Measurements from ENCODE around the gene COX5A. TPM values are rescaled to one million over a fixed set of nuclear protein-coding genes. Genes with fewer than 3 reads are reported as not detected.

COX5A gene
- total RNA-seq, 2 experiments from 2014 or later = 40.7 to 44.2 TPM

- Mint-ChIP-seq H3K4me1 (ENCODE audit: low read depth) (peaks cover 43% of the 10 kb centered on the region), H3K27ac (peak overlapping the region; percentile 86), H3K36me3 (ENCODE audit: low read depth) (peaks cover 27% of the 10 kb centered on the region), H3K9me3 (no peaks in the 10 kb centered on the region), H3K27me3 (no peaks in the 10 kb centered on the region), H3K4me3 (peak overlapping the region; percentile 45)
- intact Hi-C loops (cut with DNase I, micrococcal nuclease) = loop anchor here (2.0 to 5.0 kb wide), 3 partner anchors 46 to 49 kb away; partner anchors contain the start of genes ULK3 (in 2 of the 2) and COX5A (in 1 of the 2)
- Histone ChIP-seq H3K27me3 (ENCODE audit: control insufficient read depth in 1 of 2, insufficient read depth in 2 of 2, low read length in 2 of 2) (no peaks in the 10 kb centered on the region), H3K4me3 (ENCODE audit: low read length) (no peak overlapping the region), H3K36me3 (ENCODE audit: insufficient read depth, low read length) (peaks cover 24% of the 10 kb centered on the region), H3K9me3 (ENCODE audit: control insufficient read depth in 1 of 2, insufficient read depth in 1 of 2, low read length in 2 of 2) (no peaks in the 10 kb centered on the region), H3K4me1 (ENCODE audit: insufficient read depth, low read length) (peaks cover 61% of the 10 kb centered on the region), H3K27ac (ENCODE audit: low read depth in 1 of 2, low read length in 2 of 2) (no peak overlapping the region)
- ChIA-PET POLR2A (interaction anchor here (1.5 kb wide), 1 partner anchor 10 kb away, joined by 4 read pairs; no protein-coding TSS in a partner anchor), CTCF (no interaction called here)
- no peak for TF ChIP-seq CTCF (IDR thresholded peaks at IDR 0.05)
- DNase-seq (no peak), ATAC-seq (ENCODE audit: poor library complexity) (no peak)
Measured at GRCh38 chr15:74891469-74891868, 46.4 kb downstream of the COX5A start.

- peaks cover 27% of the 10 kb centered on the region for H3K36me3 Mint-ChIP-seq (ENCODE audit: low read depth)
- H3K9me3 Mint-ChIP-seq = no peaks in the 10 kb centered on the region
- peaks cover 43% of the 10 kb centered on the region for H3K4me1 Mint-ChIP-seq (ENCODE audit: low read depth)
- peak overlapping the region; percentile 92 for H3K4me3 ChIP-seq (ENCODE audit: low read length)
- H3K27ac Mint-ChIP-seq = peak overlapping the region; percentile 86
- H3K4me3 Mint-ChIP-seq = peak overlapping the region; percentile 88
- H3K36me3 ChIP-seq (ENCODE audit: insufficient read depth, low read length) = peaks cover 15% of the 10 kb centered on the region
- H3K27ac ChIP-seq (ENCODE audit: low read depth in 1 of 2, low read length in 2 of 2) = peak overlapping the region; percentile 71 to 89
- no peak for ATAC-seq (ENCODE audit: poor library complexity)
- TF ChIP-seq CTCF (IDR thresholded peaks at IDR 0.05) = no peak
- H3K27me3 Mint-ChIP-seq = no peaks in the 10 kb centered on the region
- DNase-seq = no peak
- H3K27me3 ChIP-seq (ENCODE audit: control insufficient read depth in 1 of 2, insufficient read depth in 2 of 2, low read length in 2 of 2) = no peaks in the 10 kb centered on the region
- H3K4me1 ChIP-seq (ENCODE audit: insufficient read depth, low read length) = peaks cover 61% of the 10 kb centered on the region
- no peaks in the 10 kb centered on the region for H3K9me3 ChIP-seq (ENCODE audit: control insufficient read depth in 1 of 2, insufficient read depth in 1 of 2, low read length in 2 of 2)
- ChIA-PET POLR2A (interaction anchor here (0.7 to 2.1 kb wide), 5 partner anchors 12 to 348 kb away, joined by 3 to 15 read pairs (median 7); partner anchors contain the start of genes CLK3, FAM219B and ULK3), CTCF (interaction anchor here (1.4 to 1.7 kb wide), 2 partner anchors 11 to 17 kb away, joined by 6 to 8 read pairs; no protein-coding TSS in a partner anchor)
- intact Hi-C loops (cut with DNase I, micrococcal nuclease) = loop anchor here (1.0 to 5.0 kb wide), 4 partner anchors 17 to 48 kb away; partner anchors contain the start of genes ULK3 (in 2 of the 2), COX5A (in 1 of the 2) and SCAMP2 (in 1 of the 2)
Measured at GRCh38 chr15:74890665-74890960, 47.3 kb downstream of the COX5A start.

GRCh38 chr15:74889883-74890664, 47.8 kb downstream of the COX5A start, which contains the start of gene MPI:
TSS of gene MPI (plus strand) at chr15:74890042. CDS start at chr15:74890074, 32 bp downstream.
- no peaks in the 10 kb centered on the region for H3K27me3 Mint-ChIP-seq
- peak within 1 kb of the TSS; percentile 92 for H3K4me3 ChIP-seq (ENCODE audit: low read length)
- ATAC-seq (ENCODE audit: poor library complexity) = peak; percentile 92
- H3K27ac ChIP-seq (ENCODE audit: low read depth in 1 of 2, low read length in 2 of 2) = peak within 1 kb of the TSS; percentile 71 to 89
- CTCF ChIA-PET = interaction anchor here (1.2 to 1.7 kb wide), 3 partner anchors 11 to 16 kb away, joined by 3 to 8 read pairs (median 6); no protein-coding TSS in a partner anchor
- H3K4me3 Mint-ChIP-seq = peak within 1 kb of the TSS; percentile 88
- POLR2A ChIA-PET = interaction anchor here (0.6 to 2.1 kb wide), 13 partner anchors 10 to 348 kb away, joined by 3 to 15 read pairs (median 4); partner anchors contain the start of genes CLK3, FAM219B, SCAMP2 and ULK3
- peaks cover 43% of the 10 kb centered on the region for H3K4me1 Mint-ChIP-seq (ENCODE audit: low read depth)
- peaks cover 56% of the 10 kb centered on the region for H3K4me1 ChIP-seq (ENCODE audit: insufficient read depth, low read length)
- DNase-seq = peak; percentile 70 to 90 (median 78)
- no peaks in the 10 kb centered on the region for H3K9me3 Mint-ChIP-seq
- peaks cover 27% of the 10 kb centered on the region for H3K36me3 Mint-ChIP-seq (ENCODE audit: low read depth)
- peaks cover 11% of the 10 kb centered on the region for H3K36me3 ChIP-seq (ENCODE audit: insufficient read depth, low read length)
- no peak for TF ChIP-seq CTCF (IDR thresholded peaks at IDR 0.05)
- no peaks in the 10 kb centered on the region for H3K9me3 ChIP-seq (ENCODE audit: control insufficient read depth in 1 of 2, insufficient read depth in 1 of 2, low read length in 2 of 2)
- intact Hi-C loops (cut with DNase I, micrococcal nuclease) = loop anchor here (1.0 to 5.0 kb wide), 4 partner anchors 17 to 48 kb away; partner anchors contain the start of genes SCAMP2 (in 2 of the 2), ULK3 (in 2 of the 2) and COX5A (in 1 of the 2)
- H3K27me3 ChIP-seq (ENCODE audit: control insufficient read depth in 1 of 2, insufficient read depth in 2 of 2, low read length in 2 of 2) = no peaks in the 10 kb centered on the region
- peak within 1 kb of the TSS; percentile 86 for H3K27ac Mint-ChIP-seq
